Measurements from ENCODE around the gene FBXO31. TPM values are rescaled to one million over a fixed set of nuclear protein-coding genes. Genes with fewer than 3 reads are reported as not detected.

The FBXO31 gene
- total and polyA plus RNA-seq, 9 of the 15 experiments (the other 6 are each of a cell fraction or from before 2014, with no cell fraction given): 0.18 to 33.3 (median 10.9) TPM

DNA sequence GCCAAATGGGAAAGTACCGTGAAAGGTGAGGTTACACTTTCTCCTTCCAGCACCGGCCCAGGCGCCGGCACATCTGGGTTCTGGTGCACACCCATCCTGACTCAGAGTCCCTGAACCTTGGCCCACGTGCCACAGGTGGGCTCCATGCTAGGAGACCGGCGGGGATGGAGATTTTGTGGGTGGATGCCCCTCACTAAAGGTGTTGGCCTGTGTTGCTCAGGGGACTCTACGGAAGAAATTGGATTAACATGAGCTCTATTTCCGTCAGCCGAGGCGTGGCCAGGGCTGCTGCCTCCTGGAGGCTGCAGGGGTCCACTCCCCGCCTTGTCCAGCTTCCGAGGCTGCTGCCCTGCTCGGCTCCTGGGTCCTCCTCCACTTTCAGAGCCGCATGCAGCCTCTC, 30.8 kb downstream of the FBXO31 start:
- no peak for TF ChIP-seq CAMTA2 (CRISPR knock-in tag; conservative IDR thresholded peaks at IDR 0.05)
- ATAC-seq (no peak), DNase-seq (ENCODE audit: extremely low read depth in 1 of 4, low spot score in 3 of 4) (no peak), FAIRE-seq (no peak)
- BruUV-seq (replicated peaks): no TSS peak
- Histone ChIP-seq H3K4me1 (replicated peaks in 1 of 2; ENCODE audit: control insufficient read depth in 2 of 2, insufficient read depth in 2 of 2, low read length in 2 of 2) (peaks cover 0 to 10% of the 10 kb centered on the region in 2 experiments; a peak in 1 of 5 replicates), H3K9me3 (replicated peaks; ENCODE audit: control insufficient read depth, insufficient read depth, low read depth, low read length) (no peaks in the 10 kb centered on the region), H4K20me1 (replicated peaks; ENCODE audit: control insufficient read depth, insufficient read depth, low read length) (no peaks in the 10 kb centered on the region; the same call in 1 of the 2 replicates), H3K36me3 (ENCODE audit: control insufficient read depth, insufficient read depth, low read length) (peaks cover 29% of the 10 kb centered on the region; the same call in 2 of the 3 replicates), H3K9ac (ENCODE audit: insufficient read depth in 1 of 2, low read depth in 2 of 2, low read length in 2 of 2) (peak overlapping the region in 1 of 2 experiments; percentile 7; a peak in 1 of 4 replicates), H3K27me3 (ENCODE audit: control insufficient read depth in 2 of 2, insufficient read depth in 2 of 2, low read length in 2 of 2) (no peaks in the 10 kb centered on the region), H3K4me2 (ENCODE audit: insufficient read depth, low read length) (no peak overlapping the region), H2AFZ (ENCODE audit: low read depth, low read length) (no peak overlapping the region), H3K4me3 (no peak overlapping the region), H3K9me1 (ENCODE audit: control insufficient read depth, insufficient read depth, low read length) (peaks cover 5% of the 10 kb centered on the region), H3K27ac (ENCODE audit: extremely low read depth, low read depth, low read length) (no peak overlapping the region), H3K79me2 (ENCODE audit: control insufficient read depth, insufficient read depth, low read length) (peaks cover 6% of the 10 kb centered on the region)
- WGBS (ENCODE audit: insufficient coverage, low coverage, missing lambda C conversion rate): 89% methylated on average over 15 of the region's 15 CpGs
- intact Hi-C loops (cut with micrococcal nuclease) (no loop called here), in situ Hi-C loops (cut with MboI) (no loop called here)
- CTCF ChIA-PET (ENCODE audit: low intra/inter-chr PET ratio): no interaction called here
- POLR2A ChIA-PET: no interaction called here

DNA sequence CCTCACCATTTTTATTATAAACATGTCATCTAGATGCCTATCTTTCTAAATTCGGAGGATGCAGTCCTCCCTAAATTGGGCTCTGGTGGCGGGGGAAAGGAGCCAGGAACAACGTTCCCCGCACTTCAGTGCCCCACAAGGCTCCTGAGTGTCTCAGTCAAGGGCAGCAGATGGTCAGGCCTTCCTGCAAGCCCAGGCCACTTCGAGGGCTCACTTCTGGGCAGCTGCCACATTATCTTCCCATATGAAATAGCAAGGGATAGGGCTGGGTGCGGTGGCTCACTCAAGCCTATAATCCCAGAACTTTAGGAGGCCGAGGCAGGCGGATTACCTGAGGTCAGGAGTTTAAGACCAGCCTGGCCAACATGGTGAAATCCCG, 32.3 kb downstream of the FBXO31 start:
- Histone ChIP-seq H4K20me1 (replicated peaks; ENCODE audit: control insufficient read depth, insufficient read depth, low read length) (no peaks in the 10 kb centered on the region; the same call in 1 of the 2 replicates), H2AFZ (ENCODE audit: low read depth, low read length) (no peak overlapping the region), H3K79me2 (ENCODE audit: control insufficient read depth, insufficient read depth, low read length) (peaks cover 6% of the 10 kb centered on the region), H3K36me3 (ENCODE audit: control insufficient read depth, insufficient read depth, low read length) (peaks cover 29% of the 10 kb centered on the region; the same call in 2 of the 3 replicates), H3K4me3 (no peak overlapping the region), H3K9ac (ENCODE audit: insufficient read depth in 1 of 2, low read depth in 2 of 2, low read length in 2 of 2) (no peak overlapping the region), H3K27me3 (ENCODE audit: control insufficient read depth in 2 of 2, insufficient read depth in 2 of 2, low read length in 2 of 2) (no peaks in the 10 kb centered on the region), H3K9me3 (replicated peaks; ENCODE audit: control insufficient read depth, insufficient read depth, low read depth, low read length) (no peaks in the 10 kb centered on the region), H3K9me1 (ENCODE audit: control insufficient read depth, insufficient read depth, low read length) (peaks cover 5% of the 10 kb centered on the region), H3K27ac (ENCODE audit: extremely low read depth, low read depth, low read length) (no peak overlapping the region), H3K4me2 (ENCODE audit: insufficient read depth, low read length) (no peak overlapping the region), H3K4me1 (replicated peaks in 1 of 2; ENCODE audit: control insufficient read depth in 2 of 2, insufficient read depth in 2 of 2, low read length in 2 of 2) (peaks cover 0 to 13% of the 10 kb centered on the region in 2 experiments; a peak in 1 of 5 replicates)
- WGBS (ENCODE audit: insufficient coverage, low coverage, missing lambda C conversion rate): 72% methylated on average over 9 of the region's 9 CpGs
- FAIRE-seq: no peak
- POLR2A ChIA-PET: interaction anchor here (0.6 to 1.4 kb wide), 2 partner anchors 10 to 42 kb away, joined by 3 read pairs; no protein-coding TSS in a partner anchor
- in situ Hi-C loops (cut with MboI): no loop called here
- BruUV-seq (replicated peaks): no TSS peak
- CTCF ChIA-PET (ENCODE audit: low intra/inter-chr PET ratio): no interaction called here
- intact Hi-C loops (cut with micrococcal nuclease): no loop called here
- ATAC-seq: no peak
- DNase-seq (ENCODE audit: extremely low read depth in 1 of 4, low spot score in 3 of 4): no peak
- TF ChIP-seq CHAMP1 (IDR thresholded peaks at IDR 0.05) (no peak), MCM5 (IDR thresholded peaks at IDR 0.05; ENCODE audit: low read depth) (no peak), E2F1 (CRISPR knock-in tag; IDR thresholded peaks at IDR 0.05) (no peak), ZNF197 (CRISPR knock-in tag; IDR thresholded peaks at IDR 0.05; ENCODE audit: low read depth) (no peak)
- TF ChIP-seq, protein P1, sequence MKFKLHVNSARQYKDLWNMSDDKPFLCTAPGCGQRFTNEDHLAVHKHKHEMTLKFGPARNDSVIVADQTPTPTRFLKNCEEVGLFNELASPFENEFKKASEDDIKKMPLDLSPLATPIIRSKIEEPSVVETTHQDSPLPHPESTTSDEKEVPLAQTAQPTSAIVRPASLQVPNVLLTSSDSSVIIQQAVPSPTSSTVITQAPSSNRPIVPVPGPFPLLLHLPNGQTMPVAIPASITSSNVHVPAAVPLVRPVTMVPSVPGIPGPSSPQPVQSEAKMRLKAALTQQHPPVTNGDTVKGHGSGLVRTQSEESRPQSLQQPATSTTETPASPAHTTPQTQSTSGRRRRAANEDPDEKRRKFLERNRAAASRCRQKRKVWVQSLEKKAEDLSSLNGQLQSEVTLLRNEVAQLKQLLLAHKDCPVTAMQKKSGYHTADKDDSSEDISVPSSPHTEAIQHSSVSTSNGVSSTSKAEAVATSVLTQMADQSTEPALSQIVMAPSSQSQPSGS (CRISPR knock-in tag; IDR thresholded peaks at IDR 0.05): no peak

Measured in K562 (cell line).